Measurements from ENCODE around the gene CHST9.

DNA sequence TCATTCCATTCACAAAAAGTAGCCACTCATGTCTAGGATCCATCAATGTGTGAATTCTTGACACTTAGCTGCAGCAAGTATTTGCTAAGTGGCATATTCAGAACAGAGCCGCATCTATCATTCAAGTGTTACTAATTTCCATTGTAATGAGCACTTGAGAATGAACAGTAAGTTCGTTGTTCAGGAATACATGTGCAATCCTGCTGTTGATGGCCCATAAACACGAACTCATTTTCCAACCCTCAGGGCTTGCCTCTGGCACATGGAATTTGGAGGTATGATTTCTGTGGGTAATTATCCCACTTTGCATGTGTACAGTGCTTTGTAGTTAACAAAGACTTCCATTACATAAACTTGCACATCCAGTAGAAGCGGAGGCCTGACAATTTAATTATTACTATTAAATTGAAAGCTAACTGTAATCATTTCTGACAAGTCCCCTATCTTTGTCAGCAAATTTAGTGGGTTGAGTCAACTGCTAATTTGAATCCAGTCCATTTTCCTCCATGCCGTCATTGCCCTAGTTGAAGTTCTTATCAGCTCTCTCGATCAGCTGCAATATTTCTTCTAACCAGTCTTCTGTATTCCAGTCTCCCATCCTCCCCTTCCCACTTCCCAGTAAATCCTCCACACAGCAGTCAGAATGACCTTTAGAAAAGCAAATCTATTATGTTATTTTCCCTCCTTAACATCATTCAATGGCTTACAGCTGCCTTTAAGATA lies 203.6 kb downstream of the CHST9 start:
- TF ChIP-seq EZH2 (IDR thresholded peaks at IDR 0.05; ENCODE audit: borderline replicate concordance, control insufficient read depth, low read depth, low read length): no peak
- TF ChIP-seq KDM1A (IDR thresholded peaks at IDR 0.05; ENCODE audit: borderline replicate concordance): no peak
- TF ChIP-seq, protein P1, sequence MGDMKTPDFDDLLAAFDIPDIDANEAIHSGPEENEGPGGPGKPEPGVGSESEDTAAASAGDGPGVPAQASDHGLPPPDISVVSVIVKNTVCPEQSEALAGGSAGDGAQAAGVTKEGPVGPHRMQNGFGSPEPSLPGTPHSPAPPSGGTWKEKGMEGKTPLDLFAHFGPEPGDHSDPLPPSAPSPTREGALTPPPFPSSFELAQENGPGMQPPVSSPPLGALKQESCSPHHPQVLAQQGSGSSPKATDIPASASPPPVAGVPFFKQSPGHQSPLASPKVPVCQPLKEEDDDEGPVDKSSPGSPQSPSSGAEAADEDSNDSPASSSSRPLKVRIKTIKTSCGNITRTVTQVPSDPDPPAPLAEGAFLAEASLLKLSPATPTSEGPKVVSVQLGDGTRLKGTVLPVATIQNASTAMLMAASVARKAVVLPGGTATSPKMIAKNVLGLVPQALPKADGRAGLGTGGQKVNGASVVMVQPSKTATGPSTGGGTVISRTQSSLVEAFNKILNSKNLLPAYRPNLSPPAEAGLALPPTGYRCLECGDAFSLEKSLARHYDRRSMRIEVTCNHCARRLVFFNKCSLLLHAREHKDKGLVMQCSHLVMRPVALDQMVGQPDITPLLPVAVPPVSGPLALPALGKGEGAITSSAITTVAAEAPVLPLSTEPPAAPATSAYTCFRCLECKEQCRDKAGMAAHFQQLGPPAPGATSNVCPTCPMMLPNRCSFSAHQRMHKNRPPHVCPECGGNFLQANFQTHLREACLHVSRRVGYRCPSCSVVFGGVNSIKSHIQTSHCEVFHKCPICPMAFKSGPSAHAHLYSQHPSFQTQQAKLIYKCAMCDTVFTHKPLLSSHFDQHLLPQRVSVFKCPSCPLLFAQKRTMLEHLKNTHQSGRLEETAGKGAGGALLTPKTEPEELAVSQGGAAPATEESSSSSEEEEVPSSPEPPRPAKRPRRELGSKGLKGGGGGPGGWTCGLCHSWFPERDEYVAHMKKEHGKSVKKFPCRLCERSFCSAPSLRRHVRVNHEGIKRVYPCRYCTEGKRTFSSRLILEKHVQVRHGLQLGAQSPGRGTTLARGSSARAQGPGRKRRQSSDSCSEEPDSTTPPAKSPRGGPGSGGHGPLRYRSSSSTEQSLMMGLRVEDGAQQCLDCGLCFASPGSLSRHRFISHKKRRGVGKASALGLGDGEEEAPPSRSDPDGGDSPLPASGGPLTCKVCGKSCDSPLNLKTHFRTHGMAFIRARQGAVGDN (IDR thresholded peaks at IDR 0.05): no peak
- TF ChIP-seq CHD1 (IDR thresholded peaks at IDR 0.05; ENCODE audit: low read depth, low read length): no peak
- no peak for TF ChIP-seq CBX3 (IDR thresholded peaks at IDR 0.05; ENCODE audit: borderline replicate concordance, low read depth)
- TF ChIP-seq HDAC6 (IDR thresholded peaks at IDR 0.05; ENCODE audit: unreplicated experiment): no peak
- no peak for TF ChIP-seq CTCF (IDR thresholded peaks at IDR 0.05 in 2 of 3, conservative IDR thresholded peaks at IDR 0.05 in 1 of 3; ENCODE audit: control insufficient read depth in 2 of 3, extremely low read depth in 1 of 3, insufficient read depth in 1 of 3, low read depth in 3 of 3, low read length in 3 of 3)
- TF ChIP-seq, protein P2, sequence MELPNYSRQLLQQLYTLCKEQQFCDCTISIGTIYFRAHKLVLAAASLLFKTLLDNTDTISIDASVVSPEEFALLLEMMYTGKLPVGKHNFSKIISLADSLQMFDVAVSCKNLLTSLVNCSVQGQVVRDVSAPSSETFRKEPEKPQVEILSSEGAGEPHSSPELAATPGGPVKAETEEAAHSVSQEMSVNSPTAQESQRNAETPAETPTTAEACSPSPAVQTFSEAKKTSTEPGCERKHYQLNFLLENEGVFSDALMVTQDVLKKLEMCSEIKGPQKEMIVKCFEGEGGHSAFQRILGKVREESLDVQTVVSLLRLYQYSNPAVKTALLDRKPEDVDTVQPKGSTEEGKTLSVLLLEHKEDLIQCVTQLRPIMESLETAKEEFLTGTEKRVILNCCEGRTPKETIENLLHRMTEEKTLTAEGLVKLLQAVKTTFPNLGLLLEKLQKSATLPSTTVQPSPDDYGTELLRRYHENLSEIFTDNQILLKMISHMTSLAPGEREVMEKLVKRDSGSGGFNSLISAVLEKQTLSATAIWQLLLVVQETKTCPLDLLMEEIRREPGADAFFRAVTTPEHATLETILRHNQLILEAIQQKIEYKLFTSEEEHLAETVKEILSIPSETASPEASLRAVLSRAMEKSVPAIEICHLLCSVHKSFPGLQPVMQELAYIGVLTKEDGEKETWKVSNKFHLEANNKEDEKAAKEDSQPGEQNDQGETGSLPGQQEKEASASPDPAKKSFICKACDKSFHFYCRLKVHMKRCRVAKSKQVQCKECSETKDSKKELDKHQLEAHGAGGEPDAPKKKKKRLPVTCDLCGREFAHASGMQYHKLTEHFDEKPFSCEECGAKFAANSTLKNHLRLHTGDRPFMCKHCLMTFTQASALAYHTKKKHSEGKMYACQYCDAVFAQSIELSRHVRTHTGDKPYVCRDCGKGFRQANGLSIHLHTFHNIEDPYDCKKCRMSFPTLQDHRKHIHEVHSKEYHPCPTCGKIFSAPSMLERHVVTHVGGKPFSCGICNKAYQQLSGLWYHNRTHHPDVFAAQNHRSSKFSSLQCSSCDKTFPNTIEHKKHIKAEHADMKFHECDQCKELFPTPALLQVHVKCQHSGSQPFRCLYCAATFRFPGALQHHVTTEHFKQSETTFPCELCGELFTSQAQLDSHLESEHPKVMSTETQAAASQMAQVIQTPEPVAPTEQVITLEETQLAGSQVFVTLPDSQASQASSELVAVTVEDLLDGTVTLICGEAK (IDR thresholded peaks at IDR 0.05; ENCODE audit: borderline replicate concordance): no peak
- TF ChIP-seq GABPA (IDR thresholded peaks at IDR 0.05; ENCODE audit: low read depth): no peak
- no peak for TF ChIP-seq MXI1 (IDR thresholded peaks at IDR 0.05; ENCODE audit: low read depth, low read length)
- no peak for TF ChIP-seq ZZZ3 (IDR thresholded peaks at IDR 0.05; ENCODE audit: control insufficient read depth, insufficient read length, low read depth)

Data from GM12878 (cell line).